ENCODE measurements around the gene LIMS2. TPM values are rescaled to one million over a fixed set of nuclear protein-coding genes. Genes with fewer than 3 reads are reported as not detected.

Gene LIMS2
- total RNA-seq, 2 experiments from 2014 or later, result 6.1 to 7.0 TPM

DNA sequence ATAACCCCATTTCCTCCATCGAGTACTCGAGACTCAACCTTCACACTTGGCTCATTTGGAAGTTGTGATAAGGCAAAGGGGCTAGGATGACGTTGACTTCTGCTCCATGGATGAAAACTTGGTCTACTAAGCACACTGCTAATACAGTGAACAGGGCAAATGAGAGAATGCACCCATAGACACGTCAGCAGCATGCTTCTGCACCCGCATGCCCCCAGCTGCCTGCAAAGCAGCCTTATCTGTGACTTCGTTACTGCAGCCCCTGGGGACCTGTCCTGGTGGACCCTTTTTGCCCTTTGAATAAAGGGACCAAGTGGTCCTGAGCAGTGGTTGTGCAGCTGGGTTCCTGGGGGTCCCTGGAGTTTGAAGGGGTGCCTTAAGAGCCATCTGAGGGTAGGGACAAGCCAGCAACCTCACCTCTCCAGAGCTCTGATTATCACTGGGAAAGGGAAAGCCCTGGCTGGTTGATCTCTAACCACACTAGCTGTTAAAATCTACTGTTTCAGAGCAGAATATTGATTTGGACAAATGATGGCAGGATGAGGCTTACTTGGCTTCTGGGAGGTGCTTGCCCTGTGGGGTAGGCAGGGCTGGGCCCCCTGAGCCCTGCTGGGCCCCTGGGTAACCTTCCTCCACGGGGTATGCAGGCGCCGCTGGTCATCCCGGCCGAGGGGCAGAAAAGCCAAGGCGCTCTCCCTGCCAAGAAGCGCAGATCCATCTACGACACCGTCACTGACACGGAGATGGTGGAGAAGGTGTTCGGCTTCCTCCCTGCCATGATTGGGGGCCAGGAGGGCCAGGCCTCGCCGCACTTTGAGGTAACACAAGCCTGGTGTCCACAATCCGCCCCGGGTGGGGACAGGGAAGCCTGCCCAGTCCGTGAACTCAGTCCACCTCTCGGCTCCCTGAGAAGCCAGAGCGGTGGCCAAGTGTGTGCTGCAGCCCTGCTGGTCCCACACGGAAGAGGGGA lies 67.0 kb downstream of the LIMS2 start:
- Histone ChIP-seq H3K36me3 (ENCODE audit: insufficient read depth, low read length) (no peaks in the 10 kb centered on the region), H3K4me3 (ENCODE audit: low read length) (no peak overlapping the region), H3K4me1 (ENCODE audit: insufficient read depth, low read length) (peaks cover 10% of the 10 kb centered on the region), H3K9me3 (ENCODE audit: control insufficient read depth in 1 of 2, insufficient read depth in 1 of 2, low read length in 2 of 2) (peaks cover 4 to 19% of the 10 kb centered on the region in 2 experiments), H3K27ac (ENCODE audit: low read depth in 1 of 2, low read length in 2 of 2) (no peak overlapping the region), H3K27me3 (ENCODE audit: control insufficient read depth in 1 of 2, insufficient read depth in 2 of 2, low read length in 2 of 2) (peaks cover 0 to 2% of the 10 kb centered on the region in 2 experiments)
- H3K36me3 Mint-ChIP-seq (ENCODE audit: low read depth), result no peaks in the 10 kb centered on the region
- no peak overlapping the region for H3K27ac Mint-ChIP-seq
- ChIA-PET POLR2A (no interaction called here), CTCF (no interaction called here)
- H3K4me1 Mint-ChIP-seq (ENCODE audit: low read depth), result peaks cover 6% of the 10 kb centered on the region
- TF ChIP-seq, protein P1, sequence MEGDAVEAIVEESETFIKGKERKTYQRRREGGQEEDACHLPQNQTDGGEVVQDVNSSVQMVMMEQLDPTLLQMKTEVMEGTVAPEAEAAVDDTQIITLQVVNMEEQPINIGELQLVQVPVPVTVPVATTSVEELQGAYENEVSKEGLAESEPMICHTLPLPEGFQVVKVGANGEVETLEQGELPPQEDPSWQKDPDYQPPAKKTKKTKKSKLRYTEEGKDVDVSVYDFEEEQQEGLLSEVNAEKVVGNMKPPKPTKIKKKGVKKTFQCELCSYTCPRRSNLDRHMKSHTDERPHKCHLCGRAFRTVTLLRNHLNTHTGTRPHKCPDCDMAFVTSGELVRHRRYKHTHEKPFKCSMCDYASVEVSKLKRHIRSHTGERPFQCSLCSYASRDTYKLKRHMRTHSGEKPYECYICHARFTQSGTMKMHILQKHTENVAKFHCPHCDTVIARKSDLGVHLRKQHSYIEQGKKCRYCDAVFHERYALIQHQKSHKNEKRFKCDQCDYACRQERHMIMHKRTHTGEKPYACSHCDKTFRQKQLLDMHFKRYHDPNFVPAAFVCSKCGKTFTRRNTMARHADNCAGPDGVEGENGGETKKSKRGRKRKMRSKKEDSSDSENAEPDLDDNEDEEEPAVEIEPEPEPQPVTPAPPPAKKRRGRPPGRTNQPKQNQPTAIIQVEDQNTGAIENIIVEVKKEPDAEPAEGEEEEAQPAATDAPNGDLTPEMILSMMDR (IDR thresholded peaks at IDR 0.05), result no peak
- no peaks in the 10 kb centered on the region for H3K27me3 Mint-ChIP-seq
- no peak overlapping the region for H3K4me3 Mint-ChIP-seq
- peaks cover 4% of the 10 kb centered on the region for H3K9me3 Mint-ChIP-seq
- intact Hi-C loops (cut with DNase I, micrococcal nuclease), result no loop called here
- no peak for ATAC-seq (ENCODE audit: poor library complexity)
- no peak for DNase-seq

DNA sequence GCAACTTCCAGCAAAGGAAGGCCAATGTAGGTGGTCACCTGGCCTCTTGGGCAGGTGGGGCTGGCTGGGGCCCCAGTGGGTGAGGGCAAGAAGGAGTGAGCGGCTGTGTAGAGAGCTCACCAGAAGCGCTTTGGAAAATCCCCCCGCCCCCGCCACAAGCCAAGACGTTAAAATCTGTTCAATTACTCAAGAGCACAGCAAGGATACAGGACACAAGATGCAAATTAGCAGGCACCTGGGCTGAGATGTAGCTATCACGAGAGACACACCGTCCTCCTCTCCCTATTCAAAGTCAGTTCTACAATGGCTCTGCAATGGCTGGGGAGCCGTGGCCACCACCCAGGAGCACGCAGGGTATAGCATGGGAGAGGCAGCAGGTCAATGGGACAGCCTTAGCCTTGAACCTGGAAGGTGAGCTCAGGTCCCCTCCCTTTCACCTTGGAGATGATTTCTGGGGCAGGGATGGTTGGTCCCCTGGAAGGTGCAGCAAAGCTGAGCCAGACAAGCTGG lies 67.9 kb downstream of the LIMS2 start:
- TF ChIP-seq, protein P1 (IDR thresholded peaks at IDR 0.05), result no peak
- H3K36me3 Mint-ChIP-seq (ENCODE audit: low read depth), result no peaks in the 10 kb centered on the region
- no peaks in the 10 kb centered on the region for H3K9me3 Mint-ChIP-seq
- intact Hi-C loops (cut with DNase I, micrococcal nuclease), result no loop called here
- peaks cover 0 to 16% of the 10 kb centered on the region in 2 experiments for H3K9me3 ChIP-seq (ENCODE audit: control insufficient read depth in 1 of 2, insufficient read depth in 1 of 2, low read length in 2 of 2)
- no peak for ATAC-seq (ENCODE audit: poor library complexity)
- no peaks in the 10 kb centered on the region for H3K27me3 Mint-ChIP-seq
- peaks cover 0 to 2% of the 10 kb centered on the region in 2 experiments for H3K27me3 ChIP-seq (ENCODE audit: control insufficient read depth in 1 of 2, insufficient read depth in 2 of 2, low read length in 2 of 2)
- no peak overlapping the region for H3K4me3 ChIP-seq (ENCODE audit: low read length)
- ChIA-PET POLR2A (no interaction called here), CTCF (no interaction called here)
- H3K4me1 ChIP-seq (ENCODE audit: insufficient read depth, low read length), result peaks cover 10% of the 10 kb centered on the region
- no peak for DNase-seq
- peaks cover 6% of the 10 kb centered on the region for H3K4me1 Mint-ChIP-seq (ENCODE audit: low read depth)
- H3K36me3 ChIP-seq (ENCODE audit: insufficient read depth, low read length), result no peaks in the 10 kb centered on the region
- no peak overlapping the region for H3K27ac ChIP-seq (ENCODE audit: low read depth in 1 of 2, low read length in 2 of 2)
- H3K4me3 Mint-ChIP-seq, result no peak overlapping the region
- no peak overlapping the region for H3K27ac Mint-ChIP-seq

DNA sequence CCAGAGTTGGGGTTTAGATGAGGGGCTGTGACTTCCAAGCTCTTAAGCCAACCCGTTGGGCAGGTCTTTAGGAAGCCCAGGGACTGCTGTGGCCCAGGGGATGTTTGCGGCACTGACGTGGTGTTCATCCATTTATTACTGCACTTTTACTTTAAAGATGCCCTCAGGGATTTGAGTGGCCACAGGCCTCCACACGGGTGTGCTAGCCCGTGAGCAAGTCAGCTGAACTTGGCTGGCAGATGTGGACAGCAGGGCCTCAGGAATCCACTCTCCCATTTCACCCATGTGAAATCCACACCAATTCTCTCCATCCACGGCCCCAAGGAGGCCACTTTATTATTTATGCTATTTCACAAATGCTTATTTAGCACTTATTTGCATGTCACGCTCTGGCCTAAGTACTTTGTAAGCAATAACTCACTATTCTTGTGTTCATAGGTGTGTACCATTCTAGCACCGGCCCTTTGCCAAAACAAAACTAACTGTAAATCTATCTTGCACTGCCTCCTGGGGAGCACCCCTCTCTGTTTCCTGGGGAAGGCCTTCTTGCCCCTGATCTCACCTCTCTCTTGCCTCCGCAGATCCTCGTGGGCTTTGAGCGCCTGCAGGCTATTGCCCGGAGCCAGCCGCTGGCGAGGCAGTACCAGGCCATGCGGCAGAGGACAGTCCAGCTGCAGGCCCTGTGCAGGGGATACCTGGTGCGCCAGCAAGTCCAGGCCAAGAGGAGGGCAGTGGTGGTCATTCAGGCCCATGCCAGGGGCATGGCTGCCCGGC lies 68.5 kb downstream of the LIMS2 start:
- no peaks in the 10 kb centered on the region for H3K9me3 Mint-ChIP-seq
- no peak overlapping the region for H3K4me3 ChIP-seq (ENCODE audit: low read length)
- DNase-seq (no peak), ATAC-seq (ENCODE audit: poor library complexity) (no peak)
- ChIA-PET CTCF (no interaction called here), POLR2A (no interaction called here)
- H3K4me3 Mint-ChIP-seq, result no peak overlapping the region
- peaks cover 0 to 2% of the 10 kb centered on the region in 2 experiments for H3K27me3 ChIP-seq (ENCODE audit: control insufficient read depth in 1 of 2, insufficient read depth in 2 of 2, low read length in 2 of 2)
- H3K4me1 ChIP-seq (ENCODE audit: insufficient read depth, low read length), result peaks cover 10% of the 10 kb centered on the region
- TF ChIP-seq, protein P1 (IDR thresholded peaks at IDR 0.05), result no peak
- H3K27ac ChIP-seq (ENCODE audit: low read depth in 1 of 2, low read length in 2 of 2), result no peak overlapping the region
- intact Hi-C loops (cut with DNase I, micrococcal nuclease), result no loop called here
- H3K36me3 Mint-ChIP-seq (ENCODE audit: low read depth), result no peaks in the 10 kb centered on the region
- peaks cover 6% of the 10 kb centered on the region for H3K4me1 Mint-ChIP-seq (ENCODE audit: low read depth)
- peaks cover 0 to 10% of the 10 kb centered on the region in 2 experiments for H3K9me3 ChIP-seq (ENCODE audit: control insufficient read depth in 1 of 2, insufficient read depth in 1 of 2, low read length in 2 of 2)
- no peaks in the 10 kb centered on the region for H3K27me3 Mint-ChIP-seq
- H3K27ac Mint-ChIP-seq, result no peak overlapping the region
- no peaks in the 10 kb centered on the region for H3K36me3 ChIP-seq (ENCODE audit: insufficient read depth, low read length)
